Activated CD4-positive, alpha-beta T cell treated with anti-CD3 and anti-CD28 coated beads for 36 hours (primary cell): ENCODE measurements around the gene ZNF800. TPM values are rescaled to one million over a fixed set of nuclear protein-coding genes. Genes with fewer than 3 reads are reported as not detected.

Experiments used
- ATAC-seq: fragments of 200-7000 bp; cut with Tn5 transposase; one replicate; pipeline ENCODE4 v1.10.0; 2021; ENCODE audit warnings: mild to moderate bottlenecking, moderate library complexity
- CTCF ChIA-PET: fragments of 350-600 bp; sonication (Branson Sonifier 250); formaldehyde crosslinking; loops from one replicate; lab custom pipeline; 2021; ENCODE audit warnings: antibody characterized with exemption; lab: Charles Lee
- POLR2A ChIA-PET: fragments of 350-600 bp; sonication (Branson Sonifier 250); formaldehyde crosslinking; loops from one replicate; lab custom pipeline; 2021; ENCODE audit warnings: antibody characterized with exemption, inconsistent platforms; lab: Charles Lee
- DNase-seq: peaks from one replicate; pipeline ENCODE4 v3.0.0-alpha.2; 2020
- H3K27ac Mint-ChIP-seq: one replicate; pipeline ENCODE4 v1.8.0; 2021; ENCODE audit warnings: mixed read lengths
- H3K27me3 Mint-ChIP-seq: one replicate; pipeline ENCODE4 v1.8.0; 2021; ENCODE audit warnings: mixed read lengths
- H3K36me3 Mint-ChIP-seq: one replicate; pipeline ENCODE4 v1.8.0; 2021; ENCODE audit warnings: low read depth, mixed read lengths
- H3K4me1 Mint-ChIP-seq: one replicate; pipeline ENCODE4 v1.8.0; 2021; ENCODE audit warnings: mixed read lengths
- H3K4me3 Mint-ChIP-seq: one replicate; pipeline ENCODE4 v1.8.0; 2021; ENCODE audit warnings: mild to moderate bottlenecking, moderate library complexity, mixed read lengths
- H3K9me3 Mint-ChIP-seq: one replicate; pipeline ENCODE4 v1.8.0; 2021; ENCODE audit warnings: low read depth, mixed read lengths
- intact Hi-C, 2 experiments: fragments of 100-400 bp; cut with DNase I in 1 of 2; cut with micrococcal nuclease in 1 of 2; formaldehyde crosslinking; loops; one replicate each; pipeline versions ENCODE4 v1.14.2 to v1.15.1; 2022 to 2024; cut with DNase I, micrococcal nuclease
- total RNA-seq, 2 experiments: library from RNA; stranded (reverse); gene quantifications; one replicate each; pipeline ENCODE4 v1.2.3, GENCODE V29; 2021

Gene ZNF800
- total RNA-seq, 2 experiments from 2014 or later: 27.5 to 34.7 TPM

DNA sequence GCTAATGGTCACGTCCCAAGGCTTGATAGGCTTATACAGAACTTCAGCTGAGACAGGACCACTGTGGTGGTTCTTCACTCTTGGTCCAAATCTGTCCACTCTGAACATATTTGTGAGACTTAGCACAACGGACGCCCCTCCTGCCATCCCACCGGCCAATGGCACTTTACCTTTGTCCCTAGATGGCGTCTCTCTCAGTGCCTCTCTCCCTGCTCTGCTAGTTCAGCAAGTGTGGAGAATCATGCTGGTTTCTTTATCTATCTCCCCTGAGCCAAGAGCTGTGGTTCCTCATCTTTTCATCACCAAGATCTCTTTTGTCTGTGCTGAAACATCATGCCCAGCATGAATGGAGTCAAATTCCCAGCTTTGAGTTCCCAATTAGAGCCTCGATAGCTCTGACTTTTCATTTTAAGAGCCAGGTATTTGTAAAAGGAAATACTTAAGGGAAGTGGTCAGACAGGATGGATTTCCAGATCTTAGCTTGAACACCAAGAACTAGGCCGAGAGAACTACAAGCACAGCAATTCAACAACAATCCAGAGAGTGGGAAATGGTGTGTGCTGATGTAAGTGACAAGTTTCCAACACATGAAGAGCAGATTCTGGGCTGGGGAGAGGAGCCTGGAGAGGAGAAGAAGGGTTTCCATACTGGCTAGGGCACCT lies 69.5 kb downstream of the ZNF800 start:
- DNase-seq (no peak), ATAC-seq (no peak)
- ChIA-PET CTCF (interaction anchor here (0.8 kb wide), 1 partner anchor 1399 kb away, joined by 3 read pairs; no protein-coding TSS in a partner anchor), POLR2A (no interaction called here)
- Mint-ChIP-seq H3K4me3 (no peak overlapping the region), H3K27ac (no peak overlapping the region), H3K36me3 (no peaks in the 10 kb centered on the region), H3K27me3 (no peaks in the 10 kb centered on the region), H3K9me3 (no peaks in the 10 kb centered on the region), H3K4me1 (peaks cover 18% of the 10 kb centered on the region)
- intact Hi-C loops: no loop called here

DNA sequence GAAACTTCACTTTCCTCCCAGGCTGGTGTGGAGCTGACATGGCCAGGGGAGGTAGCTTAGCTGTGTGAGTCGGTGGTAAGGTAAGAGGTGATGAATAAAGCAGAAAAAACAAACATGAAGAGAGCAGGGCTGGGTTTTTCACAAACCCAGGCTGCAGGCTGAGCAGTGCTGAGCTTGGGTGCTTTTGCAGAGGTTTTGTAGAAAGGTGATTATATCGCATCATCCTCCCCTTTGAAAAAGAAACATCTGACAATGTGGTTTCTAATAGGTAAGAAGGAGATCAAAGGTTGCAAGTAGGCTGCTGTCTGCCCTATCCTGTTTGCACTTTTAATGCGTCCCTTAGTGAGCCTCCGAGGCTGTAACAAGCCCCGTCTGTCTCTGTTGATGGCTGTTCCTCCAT lies 70.2 kb downstream of the ZNF800 start:
- Mint-ChIP-seq H3K9me3 (no peaks in the 10 kb centered on the region), H3K4me3 (no peak overlapping the region), H3K4me1 (peaks cover 20% of the 10 kb centered on the region), H3K27me3 (no peaks in the 10 kb centered on the region), H3K27ac (no peak overlapping the region), H3K36me3 (no peaks in the 10 kb centered on the region)
- CTCF ChIA-PET: no interaction called here
- peak; percentile 29 for DNase-seq
- peak; percentile 95 for ATAC-seq
- intact Hi-C loops: no loop called here
- POLR2A ChIA-PET: no interaction called here

DNA sequence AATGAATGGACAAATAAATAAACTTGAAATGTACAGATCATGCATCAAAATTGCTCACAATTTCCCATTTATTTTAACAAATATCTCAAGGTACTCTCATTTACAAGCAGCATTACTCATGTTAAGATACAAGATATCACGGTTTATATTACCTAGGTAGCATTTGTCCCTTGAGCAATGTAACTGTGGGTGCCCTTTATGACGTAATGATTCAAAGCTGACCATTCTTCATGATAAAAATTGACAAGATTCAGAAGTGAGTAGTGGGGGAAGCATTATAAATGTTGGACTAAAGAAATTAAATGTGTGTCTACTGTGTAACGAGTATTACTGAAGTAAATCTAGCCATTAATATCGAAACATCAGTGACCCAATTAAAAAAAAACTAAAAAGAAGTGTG lies 71.5 kb downstream of the ZNF800 start:
- Mint-ChIP-seq H3K36me3 (no peaks in the 10 kb centered on the region), H3K9me3 (no peaks in the 10 kb centered on the region), H3K4me3 (no peak overlapping the region), H3K27ac (no peak overlapping the region), H3K27me3 (peaks cover 2% of the 10 kb centered on the region), H3K4me1 (peaks cover 20% of the 10 kb centered on the region)
- ChIA-PET CTCF (interaction anchor here (0.8 to 1.0 kb wide), 2 partner anchors 127 to 308 kb away, joined by 3 to 5 read pairs; no protein-coding TSS in a partner anchor), POLR2A (interaction anchor here (0.6 to 0.7 kb wide), 2 partner anchors 47 to 471 kb away, joined by 3 to 4 read pairs; no protein-coding TSS in a partner anchor)
- DNase-seq (no peak), ATAC-seq (no peak)
- intact Hi-C loops: no loop called here

Other genes starting within 250 kb of the ZNF800 start
- not detected for gene GRM8, start 139.8 kb downstream of the ZNF800 start, total RNA-seq
- 10 to 100 TPM; 11.5 to 13.9 TPM for gene GCC1, start 192.9 kb upstream of the ZNF800 start, total RNA-seq
- 100 to 1,000 TPM; 113 to 115 TPM for gene ARF5, start 195.7 kb upstream of the ZNF800 start, total RNA-seq
- under 1 TPM; 0.62 to 0.83 TPM for gene FSCN3, start 201.0 kb upstream of the ZNF800 start, total RNA-seq
- not detected for gene PAX4, start 225.4 kb upstream of the ZNF800 start, total RNA-seq